ENCODE results near the gene USP25.

The USP25 gene

DNA sequence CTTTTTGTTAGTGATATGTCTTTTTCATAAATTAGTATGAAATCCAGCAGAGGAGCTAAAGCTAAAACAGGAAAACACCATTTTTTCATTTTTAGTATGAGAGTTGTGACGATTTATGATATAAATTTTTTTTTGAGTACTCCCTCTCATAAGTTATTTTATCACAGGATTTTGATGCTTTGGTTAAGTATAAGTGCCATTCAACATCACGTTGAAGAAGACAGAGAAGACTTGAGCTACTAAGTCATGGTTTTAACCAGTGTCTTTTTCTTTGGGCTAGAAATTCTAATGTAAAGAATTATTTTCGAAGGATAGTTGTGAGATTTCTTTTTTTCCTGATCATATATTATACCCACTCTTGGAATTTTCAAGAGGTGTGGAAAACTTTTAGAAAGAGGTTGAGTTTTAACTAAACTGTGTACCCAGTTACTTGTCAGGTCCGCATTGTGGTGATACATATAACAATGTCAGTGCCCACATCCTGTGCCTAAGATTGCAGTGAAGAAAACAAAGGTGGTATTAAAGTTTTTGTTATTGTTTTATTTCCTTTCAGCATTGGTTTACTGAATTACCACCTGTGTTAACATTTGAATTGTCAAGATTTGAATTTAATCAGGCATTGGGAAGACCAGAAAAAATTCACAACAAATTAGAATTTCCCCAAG is 93.8 kb downstream of the USP25 start:
- H3K4me3 ChIP-seq (ENCODE audit: low read depth, low read length) = no peak overlapping the region
- TF ChIP-seq, protein P1, sequence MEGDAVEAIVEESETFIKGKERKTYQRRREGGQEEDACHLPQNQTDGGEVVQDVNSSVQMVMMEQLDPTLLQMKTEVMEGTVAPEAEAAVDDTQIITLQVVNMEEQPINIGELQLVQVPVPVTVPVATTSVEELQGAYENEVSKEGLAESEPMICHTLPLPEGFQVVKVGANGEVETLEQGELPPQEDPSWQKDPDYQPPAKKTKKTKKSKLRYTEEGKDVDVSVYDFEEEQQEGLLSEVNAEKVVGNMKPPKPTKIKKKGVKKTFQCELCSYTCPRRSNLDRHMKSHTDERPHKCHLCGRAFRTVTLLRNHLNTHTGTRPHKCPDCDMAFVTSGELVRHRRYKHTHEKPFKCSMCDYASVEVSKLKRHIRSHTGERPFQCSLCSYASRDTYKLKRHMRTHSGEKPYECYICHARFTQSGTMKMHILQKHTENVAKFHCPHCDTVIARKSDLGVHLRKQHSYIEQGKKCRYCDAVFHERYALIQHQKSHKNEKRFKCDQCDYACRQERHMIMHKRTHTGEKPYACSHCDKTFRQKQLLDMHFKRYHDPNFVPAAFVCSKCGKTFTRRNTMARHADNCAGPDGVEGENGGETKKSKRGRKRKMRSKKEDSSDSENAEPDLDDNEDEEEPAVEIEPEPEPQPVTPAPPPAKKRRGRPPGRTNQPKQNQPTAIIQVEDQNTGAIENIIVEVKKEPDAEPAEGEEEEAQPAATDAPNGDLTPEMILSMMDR (IDR thresholded peaks at IDR 0.05; ENCODE audit: borderline replicate concordance, insufficient read depth, low read depth, low read length) = no peak

DNA sequence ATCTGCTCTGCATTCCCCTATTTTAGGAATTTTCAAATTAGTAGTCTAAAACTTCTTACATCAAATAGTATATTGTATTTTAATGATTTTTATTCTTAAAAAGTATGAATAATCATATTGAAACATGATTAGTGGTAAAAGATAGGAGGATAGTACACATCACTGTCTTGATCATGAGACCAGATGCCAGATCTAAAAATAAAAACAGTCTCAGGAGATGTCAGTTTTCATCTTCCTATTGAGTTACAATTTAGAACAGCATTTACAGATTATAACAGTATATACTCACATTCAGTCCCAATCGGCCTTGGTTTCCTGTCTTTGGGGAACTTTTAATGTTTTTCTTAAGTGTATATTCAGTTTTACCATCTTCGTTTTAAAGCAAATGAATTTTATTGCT is 95.9 kb downstream of the USP25 start:
- TF ChIP-seq, protein P1 (IDR thresholded peaks at IDR 0.05; ENCODE audit: borderline replicate concordance, insufficient read depth, low read depth, low read length) = no peak
- no peak overlapping the region for H3K4me3 ChIP-seq (ENCODE audit: low read depth, low read length)

DNA sequence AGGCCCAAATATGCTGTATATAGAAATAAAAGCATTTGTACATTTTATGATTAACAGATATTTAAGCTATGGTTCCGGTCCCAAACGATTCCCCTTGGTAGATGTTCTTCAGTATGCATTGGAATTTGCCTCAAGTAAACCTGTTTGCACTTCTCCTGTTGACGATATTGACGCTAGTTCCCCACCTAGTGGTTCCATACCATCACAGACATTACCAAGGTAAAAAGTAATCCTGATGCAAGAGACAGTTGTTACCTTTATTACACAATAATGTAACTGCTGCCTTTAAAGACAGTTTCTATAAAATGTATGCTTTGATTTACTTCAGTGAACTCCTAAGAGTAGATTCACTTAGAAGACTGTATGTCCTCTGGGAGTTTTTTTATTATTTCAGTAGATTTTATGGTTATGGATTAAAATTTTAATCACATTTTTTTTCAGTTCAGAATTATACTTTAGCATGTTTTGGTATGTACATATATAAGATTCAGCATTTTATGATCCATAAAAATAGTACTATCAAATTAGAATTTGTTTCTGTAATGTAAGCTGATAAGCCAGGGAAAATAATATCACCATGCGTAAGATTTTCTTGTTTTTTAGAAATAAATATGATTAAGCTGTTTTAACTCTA is 96.5 kb downstream of the USP25 start:
- H3K4me3 ChIP-seq (ENCODE audit: low read depth, low read length) = no peak overlapping the region
- TF ChIP-seq, protein P1 (IDR thresholded peaks at IDR 0.05; ENCODE audit: borderline replicate concordance, insufficient read depth, low read depth, low read length) = peak; percentile 33; the same call in 1 of the 2 replicates

DNA sequence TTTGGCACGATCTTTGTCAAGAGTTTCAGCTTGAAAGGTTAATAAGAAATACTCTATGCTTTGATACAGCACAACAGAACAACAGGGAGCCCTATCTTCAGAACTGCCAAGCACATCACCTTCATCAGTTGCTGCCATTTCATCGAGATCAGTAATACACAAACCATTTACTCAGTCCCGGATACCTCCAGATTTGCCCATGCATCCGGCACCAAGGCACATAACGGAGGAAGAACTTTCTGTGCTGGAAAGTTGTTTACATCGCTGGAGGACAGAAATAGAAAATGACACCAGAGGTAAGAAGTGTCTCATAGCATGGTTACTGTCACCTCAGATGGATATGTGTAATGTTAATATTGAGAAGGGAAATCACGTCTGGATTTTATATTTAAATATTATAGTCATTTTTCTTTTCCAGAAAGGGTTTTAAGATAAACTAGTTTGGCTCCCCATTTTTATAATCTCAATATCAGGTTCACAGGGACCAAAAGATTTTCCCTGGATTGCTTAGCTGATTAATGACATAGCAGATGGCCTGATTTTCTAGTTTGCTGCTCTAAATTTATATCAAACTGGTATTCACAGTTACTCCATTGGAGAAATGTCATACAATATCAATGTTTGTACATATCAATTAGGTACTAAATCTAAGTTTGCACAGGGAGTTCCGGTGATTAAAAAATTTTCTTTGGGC is 97.3 kb downstream of the USP25 start:
- TF ChIP-seq, protein P1 (IDR thresholded peaks at IDR 0.05; ENCODE audit: borderline replicate concordance, insufficient read depth, low read depth, low read length) = no peak
- H3K4me3 ChIP-seq (ENCODE audit: low read depth, low read length) = no peak overlapping the region

DNA sequence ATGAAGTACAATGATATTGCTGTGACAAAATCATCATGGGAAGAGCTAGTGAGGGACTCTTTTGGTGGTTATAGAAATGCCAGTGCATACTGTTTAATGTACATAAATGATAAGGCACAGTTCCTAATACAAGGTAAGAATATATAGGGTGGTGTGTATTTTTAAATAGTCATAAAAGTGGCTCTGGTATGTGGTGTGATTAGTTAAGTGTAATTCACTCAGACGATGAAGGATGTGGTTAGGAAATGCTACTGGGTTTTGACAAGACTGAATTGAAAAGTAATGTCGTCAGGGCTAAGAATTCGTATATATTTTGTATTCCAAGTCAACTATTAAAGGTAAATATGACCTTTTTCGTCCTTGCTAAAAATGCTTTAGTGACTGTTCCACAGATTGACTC is 101.7 kb downstream of the USP25 start:
- H3K4me3 ChIP-seq (ENCODE audit: low read depth, low read length) = no peak overlapping the region
- TF ChIP-seq, protein P1 (IDR thresholded peaks at IDR 0.05; ENCODE audit: borderline replicate concordance, insufficient read depth, low read depth, low read length) = no peak

DNA sequence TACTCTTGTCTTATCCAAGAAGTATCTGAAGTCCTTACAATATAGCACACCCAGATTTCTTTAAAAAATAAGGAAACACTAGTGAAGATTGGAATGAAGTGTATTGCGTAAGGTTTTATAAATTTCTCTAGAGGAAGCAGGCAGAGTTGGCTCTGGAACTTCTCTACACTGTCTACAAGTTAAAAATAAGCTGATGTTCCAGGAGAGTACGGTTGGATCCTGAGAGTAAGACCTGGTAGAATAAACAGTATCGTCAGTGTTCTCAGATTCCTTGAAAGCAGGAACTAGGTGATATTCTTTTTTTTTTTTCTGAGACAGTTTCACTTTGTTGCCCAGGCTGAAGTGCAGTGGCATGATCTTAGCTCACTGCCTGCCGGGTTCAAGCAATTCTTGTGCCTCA is 107.9 kb downstream of the USP25 start:
- TF ChIP-seq, protein P1 (IDR thresholded peaks at IDR 0.05; ENCODE audit: borderline replicate concordance, insufficient read depth, low read depth, low read length) = no peak
- no peak overlapping the region for H3K4me3 ChIP-seq (ENCODE audit: low read depth, low read length)

Data from GM12875 (cell line).